Measurements from ENCODE around the gene CDH5. TPM values are rescaled to one million over a fixed set of nuclear protein-coding genes. Genes with fewer than 3 reads are reported as not detected.
A peak's percentile ranks its signal among the peaks of the same experiment; 100 is the strongest.

CDH5 gene
- total and polyA plus RNA-seq, 2 of the 13 experiments (the other 11 are each of a cell fraction or from before 2014, with no cell fraction given) = 0.71 to 1.1 TPM

DNA sequence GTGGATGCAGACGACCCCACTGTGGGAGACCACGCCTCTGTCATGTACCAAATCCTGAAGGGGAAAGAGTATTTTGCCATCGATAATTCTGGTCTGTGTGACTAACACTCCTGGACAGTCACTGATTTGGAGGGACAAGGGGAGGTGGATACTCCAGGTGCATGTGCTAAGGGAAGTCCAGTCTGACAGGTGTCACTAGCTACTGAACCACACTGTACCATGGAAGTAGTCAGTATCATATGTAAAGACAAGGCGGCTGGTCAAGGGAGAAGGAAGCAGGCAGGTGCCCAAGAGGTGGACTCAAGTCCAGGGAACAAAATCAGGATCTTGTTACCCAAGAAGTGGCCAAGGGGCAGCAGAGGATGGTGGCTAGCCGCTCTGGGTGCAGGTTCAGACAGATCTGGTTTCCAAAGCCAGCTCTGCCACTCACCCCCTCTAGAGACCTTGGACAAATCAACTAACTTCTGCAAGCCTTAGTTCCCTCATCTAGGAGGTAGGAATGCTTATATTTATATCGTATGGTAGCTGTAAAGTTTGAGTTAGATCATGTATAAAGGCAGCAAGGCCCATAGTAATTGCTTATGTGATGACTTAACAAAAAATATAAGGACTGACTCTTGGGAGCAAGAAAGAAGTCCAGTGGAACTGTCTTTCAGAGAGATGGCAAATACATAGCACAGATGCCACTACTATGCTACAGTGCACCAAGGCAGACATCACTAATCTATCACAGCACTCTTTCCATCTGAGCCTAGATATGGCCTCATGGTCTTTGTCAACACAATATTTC lies 22.1 kb downstream of the CDH5 start (continued):
- TF ChIP-seq, protein P1, sequence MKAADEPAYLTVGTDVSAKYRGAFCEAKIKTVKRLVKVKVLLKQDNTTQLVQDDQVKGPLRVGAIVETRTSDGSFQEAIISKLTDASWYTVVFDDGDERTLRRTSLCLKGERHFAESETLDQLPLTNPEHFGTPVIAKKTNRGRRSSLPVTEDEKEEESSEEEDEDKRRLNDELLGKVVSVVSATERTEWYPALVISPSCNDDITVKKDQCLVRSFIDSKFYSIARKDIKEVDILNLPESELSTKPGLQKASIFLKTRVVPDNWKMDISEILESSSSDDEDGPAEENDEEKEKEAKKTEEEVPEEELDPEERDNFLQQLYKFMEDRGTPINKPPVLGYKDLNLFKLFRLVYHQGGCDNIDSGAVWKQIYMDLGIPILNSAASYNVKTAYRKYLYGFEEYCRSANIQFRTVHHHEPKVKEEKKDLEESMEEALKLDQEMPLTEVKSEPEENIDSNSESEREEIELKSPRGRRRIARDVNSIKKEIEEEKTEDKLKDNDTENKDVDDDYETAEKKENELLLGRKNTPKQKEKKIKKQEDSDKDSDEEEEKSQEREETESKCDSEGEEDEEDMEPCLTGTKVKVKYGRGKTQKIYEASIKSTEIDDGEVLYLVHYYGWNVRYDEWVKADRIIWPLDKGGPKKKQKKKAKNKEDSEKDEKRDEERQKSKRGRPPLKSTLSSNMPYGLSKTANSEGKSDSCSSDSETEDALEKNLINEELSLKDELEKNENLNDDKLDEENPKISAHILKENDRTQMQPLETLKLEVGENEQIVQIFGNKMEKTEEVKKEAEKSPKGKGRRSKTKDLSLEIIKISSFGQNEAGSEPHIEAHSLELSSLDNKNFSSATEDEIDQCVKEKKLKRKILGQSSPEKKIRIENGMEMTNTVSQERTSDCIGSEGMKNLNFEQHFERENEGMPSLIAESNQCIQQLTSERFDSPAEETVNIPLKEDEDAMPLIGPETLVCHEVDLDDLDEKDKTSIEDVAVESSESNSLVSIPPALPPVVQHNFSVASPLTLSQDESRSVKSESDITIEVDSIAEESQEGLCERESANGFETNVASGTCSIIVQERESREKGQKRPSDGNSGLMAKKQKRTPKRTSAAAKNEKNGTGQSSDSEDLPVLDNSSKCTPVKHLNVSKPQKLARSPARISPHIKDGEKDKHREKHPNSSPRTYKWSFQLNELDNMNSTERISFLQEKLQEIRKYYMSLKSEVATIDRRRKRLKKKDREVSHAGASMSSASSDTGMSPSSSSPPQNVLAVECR (CRISPR knock-in tag; IDR thresholded peaks at IDR 0.05; ENCODE audit: borderline replicate concordance) = peak; percentile 38; the same call in 1 of the 2 replicates
- TF ChIP-seq KLF9 (CRISPR knock-in tag; IDR thresholded peaks at IDR 0.05; ENCODE audit: low read depth) (no peak), PITX1 (CRISPR knock-in tag; IDR thresholded peaks at IDR 0.05) (0 out of 2 replicates have a peak, but pooled peaks have one; percentile 3), ZNF160 (CRISPR knock-in tag; IDR thresholded peaks at IDR 0.05) (no peak), ZNF747 (CRISPR knock-in tag; IDR thresholded peaks at IDR 0.05; ENCODE audit: borderline replicate concordance) (0 out of 2 replicates have a peak, but pooled peaks have one; percentile 29), NRL (CRISPR knock-in tag; IDR thresholded peaks at IDR 0.05; ENCODE audit: borderline replicate concordance) (no peak), FOSL1 (CRISPR knock-in tag; IDR thresholded peaks at IDR 0.05; ENCODE audit: borderline replicate concordance) (no peak), ZSCAN29 (CRISPR knock-in tag; conservative IDR thresholded peaks at IDR 0.05) (no peak), MED1 (CRISPR knock-in tag; IDR thresholded peaks at IDR 0.05) (no peak), KLF16 (CRISPR knock-in tag; IDR thresholded peaks at IDR 0.05) (no peak), XRCC5 (optimal IDR thresholded peaks at IDR 0.05; ENCODE audit: low read length) (no peak)
- TF ChIP-seq, protein P2, sequence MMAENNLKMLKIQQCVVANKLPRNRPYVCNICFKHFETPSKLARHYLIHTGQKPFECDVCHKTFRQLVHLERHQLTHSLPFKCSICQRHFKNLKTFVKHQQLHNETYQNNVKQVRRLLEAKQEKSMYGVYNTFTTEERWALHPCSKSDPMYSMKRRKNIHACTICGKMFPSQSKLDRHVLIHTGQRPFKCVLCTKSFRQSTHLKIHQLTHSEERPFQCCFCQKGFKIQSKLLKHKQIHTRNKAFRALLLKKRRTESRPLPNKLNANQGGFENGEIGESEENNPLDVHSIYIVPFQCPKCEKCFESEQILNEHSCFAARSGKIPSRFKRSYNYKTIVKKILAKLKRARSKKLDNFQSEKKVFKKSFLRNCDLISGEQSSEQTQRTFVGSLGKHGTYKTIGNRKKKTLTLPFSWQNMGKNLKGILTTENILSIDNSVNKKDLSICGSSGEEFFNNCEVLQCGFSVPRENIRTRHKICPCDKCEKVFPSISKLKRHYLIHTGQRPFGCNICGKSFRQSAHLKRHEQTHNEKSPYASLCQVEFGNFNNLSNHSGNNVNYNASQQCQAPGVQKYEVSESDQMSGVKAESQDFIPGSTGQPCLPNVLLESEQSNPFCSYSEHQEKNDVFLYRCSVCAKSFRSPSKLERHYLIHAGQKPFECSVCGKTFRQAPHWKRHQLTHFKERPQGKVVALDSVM (CRISPR knock-in tag; IDR thresholded peaks at IDR 0.05) = no peak
- TF ChIP-seq, protein P3, sequence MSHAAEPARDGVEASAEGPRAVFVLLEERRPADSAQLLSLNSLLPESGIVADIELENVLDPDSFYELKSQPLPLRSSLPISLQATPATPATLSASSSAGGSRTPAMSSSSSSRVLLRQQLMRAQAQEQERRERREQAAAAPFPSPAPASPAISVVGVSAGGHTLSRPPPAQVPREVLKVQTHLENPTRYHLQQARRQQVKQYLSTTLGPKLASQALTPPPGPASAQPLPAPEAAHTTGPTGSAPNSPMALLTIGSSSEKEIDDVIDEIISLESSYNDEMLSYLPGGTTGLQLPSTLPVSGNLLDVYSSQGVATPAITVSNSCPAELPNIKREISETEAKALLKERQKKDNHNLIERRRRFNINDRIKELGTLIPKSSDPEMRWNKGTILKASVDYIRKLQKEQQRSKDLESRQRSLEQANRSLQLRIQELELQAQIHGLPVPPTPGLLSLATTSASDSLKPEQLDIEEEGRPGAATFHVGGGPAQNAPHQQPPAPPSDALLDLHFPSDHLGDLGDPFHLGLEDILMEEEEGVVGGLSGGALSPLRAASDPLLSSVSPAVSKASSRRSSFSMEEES (CRISPR knock-in tag; IDR thresholded peaks at IDR 0.05) = no peak
- TF ChIP-seq, protein P4, sequence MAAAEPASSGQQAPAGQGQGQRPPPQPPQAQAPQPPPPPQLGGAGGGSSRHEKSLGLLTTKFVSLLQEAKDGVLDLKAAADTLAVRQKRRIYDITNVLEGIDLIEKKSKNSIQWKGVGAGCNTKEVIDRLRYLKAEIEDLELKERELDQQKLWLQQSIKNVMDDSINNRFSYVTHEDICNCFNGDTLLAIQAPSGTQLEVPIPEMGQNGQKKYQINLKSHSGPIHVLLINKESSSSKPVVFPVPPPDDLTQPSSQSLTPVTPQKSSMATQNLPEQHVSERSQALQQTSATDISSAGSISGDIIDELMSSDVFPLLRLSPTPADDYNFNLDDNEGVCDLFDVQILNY (CRISPR knock-in tag; conservative IDR thresholded peaks at IDR 0.05) = no peak
- TF ChIP-seq, protein P5, sequence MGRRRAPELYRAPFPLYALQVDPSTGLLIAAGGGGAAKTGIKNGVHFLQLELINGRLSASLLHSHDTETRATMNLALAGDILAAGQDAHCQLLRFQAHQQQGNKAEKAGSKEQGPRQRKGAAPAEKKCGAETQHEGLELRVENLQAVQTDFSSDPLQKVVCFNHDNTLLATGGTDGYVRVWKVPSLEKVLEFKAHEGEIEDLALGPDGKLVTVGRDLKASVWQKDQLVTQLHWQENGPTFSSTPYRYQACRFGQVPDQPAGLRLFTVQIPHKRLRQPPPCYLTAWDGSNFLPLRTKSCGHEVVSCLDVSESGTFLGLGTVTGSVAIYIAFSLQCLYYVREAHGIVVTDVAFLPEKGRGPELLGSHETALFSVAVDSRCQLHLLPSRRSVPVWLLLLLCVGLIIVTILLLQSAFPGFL (CRISPR knock-in tag; IDR thresholded peaks at IDR 0.05) = no peak
- TF ChIP-seq, protein P6, sequence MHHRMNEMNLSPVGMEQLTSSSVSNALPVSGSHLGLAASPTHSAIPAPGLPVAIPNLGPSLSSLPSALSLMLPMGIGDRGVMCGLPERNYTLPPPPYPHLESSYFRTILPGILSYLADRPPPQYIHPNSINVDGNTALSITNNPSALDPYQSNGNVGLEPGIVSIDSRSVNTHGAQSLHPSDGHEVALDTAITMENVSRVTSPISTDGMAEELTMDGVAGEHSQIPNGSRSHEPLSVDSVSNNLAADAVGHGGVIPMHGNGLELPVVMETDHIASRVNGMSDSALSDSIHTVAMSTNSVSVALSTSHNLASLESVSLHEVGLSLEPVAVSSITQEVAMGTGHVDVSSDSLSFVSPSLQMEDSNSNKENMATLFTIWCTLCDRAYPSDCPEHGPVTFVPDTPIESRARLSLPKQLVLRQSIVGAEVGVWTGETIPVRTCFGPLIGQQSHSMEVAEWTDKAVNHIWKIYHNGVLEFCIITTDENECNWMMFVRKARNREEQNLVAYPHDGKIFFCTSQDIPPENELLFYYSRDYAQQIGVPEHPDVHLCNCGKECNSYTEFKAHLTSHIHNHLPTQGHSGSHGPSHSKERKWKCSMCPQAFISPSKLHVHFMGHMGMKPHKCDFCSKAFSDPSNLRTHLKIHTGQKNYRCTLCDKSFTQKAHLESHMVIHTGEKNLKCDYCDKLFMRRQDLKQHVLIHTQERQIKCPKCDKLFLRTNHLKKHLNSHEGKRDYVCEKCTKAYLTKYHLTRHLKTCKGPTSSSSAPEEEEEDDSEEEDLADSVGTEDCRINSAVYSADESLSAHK (CRISPR knock-in tag; IDR thresholded peaks at IDR 0.05; ENCODE audit: borderline replicate concordance) = no peak

Measured in HepG2 (cell line).